AG04450 (cell line): ENCODE results near the gene RPF1. TPM values are rescaled to one million over a fixed set of nuclear protein-coding genes. Genes with fewer than 3 reads are reported as not detected.

Source experiments
- CTCF ChIA-PET: fragments of 300-600, 350-600 bp; formaldehyde crosslinking; extraction: SDS; loops from one replicate; lab custom pipeline; 2022; ENCODE audit warnings: antibody characterized with exemption, inconsistent platforms; lab: Charles Lee
- POLR2A ChIA-PET: fragments of 350-600 bp; formaldehyde crosslinking; extraction: SDS; loops from one replicate; lab custom pipeline; 2021; ENCODE audit warnings: antibody characterized with exemption, inconsistent platforms; lab: Yijun Ruan, JAX
- DNase-seq: peaks from one replicate; pipeline ENCODE4 v3.0.0-alpha.2; 2011; ENCODE audit warnings: low read depth, low spot score
- H3K27ac ChIP-seq: one replicate; pipeline ENCODE4 v1.5.1; 2012; ENCODE audit warnings: low read depth, low read length, control low read depth
- H3K27me3 ChIP-seq: one replicate; pipeline ENCODE4 v1.6.0; 2012; ENCODE audit warnings: low read length; ENCODE audit not compliant: control insufficient read depth, insufficient read depth
- H3K4me3 ChIP-seq: 2 replicates; pipeline ENCODE4 v1.5.1; 2011; ENCODE audit warnings: mild to moderate bottlenecking, low read depth, low read length, control low read depth
- H3K9me3 ChIP-seq: 2 replicates; pipeline ENCODE4 v1.5.1; 2012; ENCODE audit warnings: low read length; ENCODE audit not compliant: control insufficient read depth, insufficient read depth
- CTCF ChIP-seq: IDR thresholded peaks from 2 replicates; pipeline ENCODE4 v1.5.1; 2011; ENCODE audit warnings: low read depth, low read length, control low read depth, inconsistent platforms
- polyA plus RNA-seq: library from polyadenylated mRNA; depleted of rRNA; stranded (reverse); fragments of >200 nt; gene quantifications from 2 replicates; pipeline ENCODE4 v1.2.3, GENCODE V29; 2011

Gene RPF1
- polyA plus RNA-seq, 1 experiment = 46.5 TPM

- H3K4me3 ChIP-seq = peak overlapping the region; percentile 88
- POLR2A ChIA-PET = interaction anchor here (1.2 kb wide), 1 partner anchor 26 kb away, joined by 5 read pairs; the partner anchor contains the start of genes GNG5 and SPATA1
- TF ChIP-seq CTCF = no peak
- H3K27me3 ChIP-seq = no peaks in the 10 kb centered on the region
- H3K27ac ChIP-seq = no peak overlapping the region
- CTCF ChIA-PET = interaction anchor here (0.7 to 1.8 kb wide), 7 partner anchors 15 to 465 kb away, joined by 3 to 10 read pairs (median 3); partner anchors contain the start of gene PRKACB
- DNase-seq = no peak
- H3K9me3 ChIP-seq = no peaks in the 10 kb centered on the region; the same call in 1 of the 2 replicates
Measured at GRCh38 chr1:84479998-84480397, 932 bp downstream of the RPF1 start.

GRCh38 chr1:84480650-84481049 is 1.6 kb downstream of the RPF1 start:
- ChIA-PET CTCF (interaction anchor here (0.9 to 1.8 kb wide), 6 partner anchors 15 to 464 kb away, joined by 3 to 10 read pairs (median 4); no protein-coding TSS in a partner anchor), POLR2A (interaction anchor here (1.2 kb wide), 1 partner anchor 25 kb away, joined by 5 read pairs; the partner anchor contains the start of genes GNG5 and SPATA1)
- Histone ChIP-seq H3K27ac (no peak overlapping the region), H3K27me3 (no peaks in the 10 kb centered on the region), H3K4me3 (peak overlapping the region; percentile 88), H3K9me3 (no peaks in the 10 kb centered on the region; the same call in 1 of the 2 replicates)
- no peak for TF ChIP-seq CTCF
- no peak for DNase-seq

GRCh38 chr1:84481317-84481716 is 2.3 kb downstream of the RPF1 start:
- no peak overlapping the region; the same call in 1 of the 2 replicates for H3K4me3 ChIP-seq
- no peak for TF ChIP-seq CTCF
- H3K9me3 ChIP-seq = no peaks in the 10 kb centered on the region; the same call in 1 of the 2 replicates
- ChIA-PET CTCF (interaction anchor here (1.3 to 1.5 kb wide), 3 partner anchors 17 to 464 kb away, joined by 3 to 5 read pairs (median 4); no protein-coding TSS in a partner anchor), POLR2A (no interaction called here)
- no peaks in the 10 kb centered on the region for H3K27me3 ChIP-seq
- no peak for DNase-seq
- H3K27ac ChIP-seq = no peak overlapping the region

GRCh38 chr1:84488107-84488506 is 9.0 kb downstream of the RPF1 start:
- ChIA-PET POLR2A (interaction anchor here (0.6 kb wide), 1 partner anchor 202 kb away, joined by 6 read pairs; the partner anchor contains the start of gene SSX2IP), CTCF (interaction anchor here (1.1 kb wide), 1 partner anchor 284 kb away, joined by 3 read pairs; no protein-coding TSS in a partner anchor)
- no peak for DNase-seq
- Histone ChIP-seq H3K27me3 (no peaks in the 10 kb centered on the region), H3K9me3 (no peaks in the 10 kb centered on the region), H3K4me3 (no peak overlapping the region), H3K27ac (no peak overlapping the region)
- TF ChIP-seq CTCF = no peak

GRCh38 chr1:84489766-84490165 is 10.7 kb downstream of the RPF1 start:
- Histone ChIP-seq H3K9me3 (no peaks in the 10 kb centered on the region), H3K27ac (no peak overlapping the region), H3K27me3 (no peaks in the 10 kb centered on the region), H3K4me3 (no peak overlapping the region)
- POLR2A ChIA-PET = no interaction called here
- TF ChIP-seq CTCF = no peak
- CTCF ChIA-PET = interaction anchor here (0.9 to 1.4 kb wide), 2 partner anchors 56 to 349 kb away, joined by 4 read pairs; no protein-coding TSS in a partner anchor
- no peak for DNase-seq
